ENCODE data around the gene MAGEB6.
"Not testable (repeated sequence)": the region's sequence is repeated elsewhere in the genome, so short reads cannot be mapped to it uniquely, and the experiment has no call there.

Gene MAGEB6, protein sequence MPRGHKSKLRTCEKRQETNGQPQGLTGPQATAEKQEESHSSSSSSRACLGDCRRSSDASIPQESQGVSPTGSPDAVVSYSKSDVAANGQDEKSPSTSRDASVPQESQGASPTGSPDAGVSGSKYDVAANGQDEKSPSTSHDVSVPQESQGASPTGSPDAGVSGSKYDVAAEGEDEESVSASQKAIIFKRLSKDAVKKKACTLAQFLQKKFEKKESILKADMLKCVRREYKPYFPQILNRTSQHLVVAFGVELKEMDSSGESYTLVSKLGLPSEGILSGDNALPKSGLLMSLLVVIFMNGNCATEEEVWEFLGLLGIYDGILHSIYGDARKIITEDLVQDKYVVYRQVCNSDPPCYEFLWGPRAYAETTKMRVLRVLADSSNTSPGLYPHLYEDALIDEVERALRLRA

DNA sequence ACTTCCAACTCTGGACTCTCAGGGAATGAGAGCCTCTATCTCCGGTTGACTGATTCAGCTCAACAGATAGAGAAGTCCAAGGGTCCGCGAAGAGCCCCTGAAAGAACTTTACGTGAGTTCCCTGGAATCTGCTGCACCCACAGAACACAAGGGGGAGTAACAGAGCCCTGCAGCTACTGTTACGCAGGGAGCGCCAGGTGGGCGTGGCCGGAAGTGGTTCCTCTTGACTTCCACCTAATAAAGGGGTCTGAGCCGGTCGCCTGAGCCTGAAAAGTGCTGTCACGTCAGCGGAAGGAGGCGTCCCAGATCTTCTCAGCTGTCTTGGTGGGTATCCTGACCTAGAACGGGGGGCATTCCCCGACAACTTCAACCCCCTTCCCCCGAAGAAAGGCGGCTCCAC is at the start of gene MAGEB6:
Gene MAGEB6 (plus strand): TSS at position 237 of the 400 bp plus-strand sequence. CDS start 1,407 bp downstream, outside the sequence.
- no peak for DNase-seq (ENCODE audit: low read depth, low spot score)

DNA sequence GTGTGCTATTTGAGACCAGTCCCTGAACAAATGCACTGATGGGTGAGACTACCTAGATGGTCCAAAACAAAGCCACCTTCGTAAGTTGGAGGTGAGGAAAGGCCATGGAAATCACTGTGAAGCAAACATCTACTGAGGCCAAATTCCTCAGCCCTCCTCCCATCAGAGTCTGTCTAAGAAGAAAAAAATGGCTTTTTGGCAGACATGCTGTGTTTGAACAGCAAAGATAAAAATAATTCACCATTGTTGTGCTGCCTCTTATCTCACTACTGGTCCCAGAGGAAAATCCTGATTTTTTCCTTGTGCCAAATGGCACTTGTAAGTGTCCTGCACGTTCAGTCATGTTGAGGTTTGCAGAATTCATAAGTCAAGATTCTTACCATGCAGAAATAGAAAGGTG is 46.2 kb upstream of the MAGEB6 start:
- DNase-seq (ENCODE audit: low read depth, low spot score), result peak; percentile 1

DNA sequence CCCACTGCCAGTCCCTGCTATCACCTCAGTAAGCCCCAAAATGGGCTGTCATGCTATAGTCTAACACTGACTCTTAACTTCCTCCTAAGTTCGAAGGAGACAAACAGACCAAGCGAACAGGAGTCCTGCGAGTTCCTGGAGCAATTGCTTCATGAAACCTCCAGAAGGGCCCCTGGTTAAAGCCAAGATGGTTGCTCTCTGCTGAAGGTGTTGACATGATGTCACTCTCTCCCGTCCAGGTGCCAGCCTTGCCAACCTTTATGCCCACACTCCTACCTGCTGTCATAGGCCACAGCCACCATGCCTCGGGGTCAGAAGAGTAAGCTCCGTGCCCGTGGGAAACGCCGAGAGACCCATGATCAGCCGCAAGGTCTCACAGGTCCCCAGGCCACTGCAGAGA is 31.9 kb upstream of the MAGEB6 start, which contains the start of gene MAGEB6B:
Gene MAGEB6B (plus strand): TSS at position 301 of the 400 bp plus-strand sequence. CDS start 0 bp downstream, at position 301.
- no peak for DNase-seq (ENCODE audit: low read depth, low spot score)

DNA sequence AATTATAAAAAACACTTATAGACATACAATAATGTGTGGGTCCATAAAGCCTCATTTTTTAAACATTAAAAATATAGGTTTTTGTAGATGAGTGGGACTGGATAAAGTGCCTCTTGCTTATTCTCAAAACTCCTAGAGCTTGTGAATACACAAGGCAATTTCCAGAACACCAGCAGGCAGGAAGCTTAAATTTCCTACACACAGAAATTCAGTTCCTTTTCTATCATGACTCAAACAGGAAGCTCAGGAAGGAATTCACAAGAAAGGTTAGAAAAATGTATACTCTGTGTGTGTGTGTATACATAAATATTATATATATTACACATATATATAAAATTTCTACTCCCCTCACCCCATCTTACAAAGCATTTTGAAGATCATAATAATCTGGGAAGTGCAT is 11.3 kb downstream of the MAGEB6 start:
- DNase-seq (ENCODE audit: low read depth, low spot score), result no peak

DNA sequence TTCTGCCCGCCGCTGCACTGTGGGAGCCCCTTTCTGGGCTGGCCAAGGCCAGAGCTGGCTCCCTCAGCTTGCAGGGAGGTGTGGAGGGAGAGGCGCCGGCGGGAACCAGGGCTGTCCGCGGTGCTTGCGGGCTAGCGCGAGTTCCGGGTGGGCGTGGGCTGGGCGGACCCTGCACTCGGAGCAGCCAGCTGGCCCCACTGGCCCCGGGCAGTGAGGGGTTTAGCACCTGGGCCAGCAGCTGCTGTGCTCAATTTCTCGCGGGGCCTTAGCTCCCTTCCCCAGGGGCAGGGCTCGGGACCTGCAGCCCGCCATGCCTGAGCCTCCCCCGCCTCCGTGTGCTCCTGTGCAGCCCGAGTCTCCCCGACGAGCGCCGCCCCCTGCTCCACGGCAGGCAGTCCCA is 12.5 kb downstream of the MAGEB6 start:
- DNase-seq (ENCODE audit: low read depth, low spot score), result not testable (repeated sequence)

DNA sequence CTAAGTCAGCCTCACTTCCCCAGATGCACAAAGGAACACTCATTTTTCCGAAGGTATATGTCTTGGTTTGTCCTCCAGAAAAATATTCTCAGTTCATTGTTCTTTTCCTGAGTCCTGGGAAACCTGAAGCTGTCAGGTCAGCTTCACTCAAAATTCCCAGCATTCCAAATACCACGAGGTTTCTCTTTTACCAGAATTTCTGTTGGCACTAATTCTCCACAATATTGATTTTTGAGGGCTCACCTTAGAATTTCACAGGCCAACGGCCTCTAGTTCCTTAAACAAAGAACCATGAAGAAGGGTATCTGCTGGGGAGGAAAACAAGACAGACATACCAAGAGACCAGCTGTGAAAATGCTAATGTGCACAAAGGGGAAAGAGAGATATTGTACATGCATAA is 15.8 kb downstream of the MAGEB6 start:
- DNase-seq (ENCODE audit: low read depth, low spot score), result no peak

DNA sequence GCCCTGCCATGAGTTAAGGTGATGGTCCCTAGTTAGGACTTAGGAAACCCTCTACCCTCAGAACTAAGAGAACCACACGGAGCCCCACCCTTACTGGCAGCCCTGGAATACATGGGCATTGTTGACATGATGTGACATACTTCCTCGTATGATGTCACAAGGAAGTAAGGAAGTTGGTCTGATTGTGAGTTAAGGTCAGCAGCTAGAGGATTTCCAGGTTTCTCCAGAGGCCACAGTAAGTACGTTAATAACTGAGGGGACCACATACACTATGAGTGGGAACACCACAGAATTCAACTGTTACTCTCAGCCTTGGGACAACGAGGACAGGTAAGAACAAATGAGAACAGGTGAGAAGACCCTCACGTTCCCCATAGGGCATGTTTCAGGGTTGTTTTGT is 23.6 kb downstream of the MAGEB6 start, which contains the start of gene MAGEB5:
Gene MAGEB5 (plus strand): TSS at position 301 of the 400 bp plus-strand sequence. CDS start 1,133 bp downstream, outside the sequence.
- DNase-seq (ENCODE audit: low read depth, low spot score), result no peak

DNA sequence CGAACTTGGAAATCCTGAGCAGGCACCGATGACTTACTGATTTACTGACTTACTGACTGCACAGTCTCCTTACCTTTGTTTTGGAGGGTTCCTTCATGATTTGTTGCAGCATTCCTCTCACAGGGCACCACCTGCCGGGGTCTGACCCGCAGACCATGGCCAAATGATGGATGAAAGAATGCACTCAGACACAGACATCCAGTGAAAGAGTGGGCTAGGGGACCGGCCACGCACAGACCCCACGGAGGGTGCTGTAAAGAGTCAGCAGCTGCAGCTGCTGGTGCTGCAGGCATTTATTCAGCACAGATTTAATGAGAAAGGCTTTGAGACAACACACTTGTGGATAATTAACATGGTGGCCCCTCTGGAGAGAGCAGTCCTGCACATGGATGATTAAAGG is 27.1 kb downstream of the MAGEB6 start:
- no peak for DNase-seq (ENCODE audit: low read depth, low spot score)

DNA sequence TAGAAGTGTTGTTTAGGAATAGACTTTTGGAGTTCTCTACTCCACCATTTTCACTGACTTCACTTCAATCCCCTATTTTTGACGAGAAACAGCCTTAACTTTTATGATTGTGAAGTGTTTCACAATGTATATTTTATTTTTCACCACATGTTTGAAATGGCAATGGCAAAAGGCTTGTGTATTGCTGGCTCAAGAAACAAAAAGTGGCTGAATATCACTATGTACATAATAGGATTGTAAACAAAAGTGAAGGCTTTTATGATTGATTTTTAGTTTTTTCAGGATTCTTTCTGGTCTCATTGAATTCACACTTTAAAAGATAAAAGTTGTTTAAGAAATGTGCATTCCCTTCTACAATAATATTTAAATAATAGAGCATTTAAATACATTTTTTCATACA is 41.9 kb downstream of the MAGEB6 start:
- no peak for DNase-seq (ENCODE audit: low read depth, low spot score)

Measured in astrocyte of the hippocampus (primary cell).